ENCODE results near the gene UCN2. TPM values are rescaled to one million over a fixed set of nuclear protein-coding genes. Genes with fewer than 3 reads are reported as not detected.

The UCN2 gene
- total and polyA plus RNA-seq, 2 of the 8 experiments (the other 6 are each of a cell fraction or from before 2014, with no cell fraction given): 0.14 TPM; not detected in 1

GRCh38 chr3:48576647-48577046, 13.1 kb upstream of the UCN2 start:
- no peak overlapping the region for H2BK20ac ChIP-seq (ENCODE audit: low read length)
- H3K27ac ChIP-seq (ENCODE audit: low read depth, low read length): no peak overlapping the region
- DNase-seq (ENCODE audit: low read depth in 1 of 2, low spot score in 2 of 2) (no peak), FAIRE-seq (no peak)
- no peak overlapping the region for H3K14ac ChIP-seq (ENCODE audit: insufficient read length)
- no peak for TF ChIP-seq EP300 (IDR thresholded peaks at IDR 0.05; ENCODE audit: borderline replicate concordance in 1 of 2, low read depth in 2 of 2, low read length in 2 of 2)
- H3K18ac ChIP-seq (ENCODE audit: extremely low read depth, low read length): no peak overlapping the region
- H3K79me1 ChIP-seq (ENCODE audit: low read depth, low read length): no peaks in the 10 kb centered on the region
- H2BK15ac ChIP-seq (ENCODE audit: low read length): no peak overlapping the region
- 76% methylated on average over 4 of the region's 4 CpGs; no CpG with 5 or more reads in 1 of the 2 experiments for WGBS, 2 experiments (ENCODE audit: extremely low coverage in 1 of 2, insufficient coverage in 1 of 2, insufficient read length in 1 of 2, insufficient replicate concordance in 2 of 2, low coverage in 1 of 2, low lambda C conversion rate in 2 of 2, missing lambda C conversion rate in 1 of 2)
- no peak overlapping the region for H2AK5ac ChIP-seq (ENCODE audit: low read depth, low read length)
- H3K23ac ChIP-seq (ENCODE audit: insufficient read length): no peak overlapping the region
- H4K91ac ChIP-seq (replicated peaks; ENCODE audit: insufficient read length, low read length): no peak overlapping the region
- no peak overlapping the region for H3K56ac ChIP-seq (replicated peaks; ENCODE audit: insufficient read length, low read depth, low read length)
- H3K9me3 ChIP-seq (ENCODE audit: insufficient read depth in 2 of 2, low read depth in 1 of 2, low read length in 1 of 2): no peaks in the 10 kb centered on the region
- no peak overlapping the region for H2AFZ ChIP-seq (ENCODE audit: low read length)
- no peak overlapping the region for H3K4ac ChIP-seq (replicated peaks; ENCODE audit: insufficient read length, low read depth, low read length)
- no peak overlapping the region for H2BK12ac ChIP-seq (ENCODE audit: low read depth, low read length)
- POLR2A ChIA-PET (ENCODE audit: partially characterized antibody): no interaction called here
- no peaks in the 10 kb centered on the region for H3K79me2 ChIP-seq (ENCODE audit: control insufficient read depth in 1 of 2, insufficient read depth in 2 of 2, low read length in 2 of 2)
- H4K5ac ChIP-seq (ENCODE audit: insufficient read length, low read depth, low read length): no peak overlapping the region
- CTCF ChIA-PET (ENCODE audit: partially characterized antibody): interaction anchor here (1.6 kb wide), 1 partner anchor 17 kb away, joined by 6 read pairs; no protein-coding TSS in a partner anchor
- H3K36me3 ChIP-seq (ENCODE audit: control insufficient read depth in 2 of 4, insufficient read depth in 4 of 4, low read length in 3 of 4): peaks cover 0 to 5% (median 1%) of the 10 kb centered on the region in 4 experiments; a peak in 2 of 8 replicates
- no peak overlapping the region for H3K4me3 ChIP-seq (ENCODE audit: extremely low read depth in 1 of 4, insufficient read depth in 2 of 4, low read depth in 3 of 4, low read length in 4 of 4)
- H2BK5ac ChIP-seq (ENCODE audit: low read depth, low read length): no peak overlapping the region
- H4K8ac ChIP-seq (ENCODE audit: extremely low read depth, insufficient read depth, low read length): no peak overlapping the region; the same call in 1 of the 2 replicates
- peaks cover 2% of the 10 kb centered on the region; the same call in 1 of the 2 replicates for H3K23me2 ChIP-seq (ENCODE audit: low read depth, low read length)
- H4K20me1 ChIP-seq (replicated peaks in 1 of 2; ENCODE audit: control insufficient read depth in 1 of 2, insufficient read depth in 2 of 2, low read length in 2 of 2): peaks cover 0 to 4% of the 10 kb centered on the region in 2 experiments
- no peak overlapping the region for H2BK120ac ChIP-seq (replicated peaks; ENCODE audit: low read depth, low read length)
- H3K4me2 ChIP-seq (ENCODE audit: insufficient read depth in 1 of 2, low read depth in 2 of 2, low read length in 2 of 2): no peak overlapping the region
- H3K27me3 ChIP-seq (replicated peaks in 1 of 4; ENCODE audit: control insufficient read depth in 3 of 4, extremely low read depth in 1 of 4, insufficient read depth in 3 of 4, low read length in 3 of 4): no peaks in the 10 kb centered on the region; a peak in 1 of 7 replicates
- no peaks in the 10 kb centered on the region for H3K4me1 ChIP-seq (replicated peaks in 1 of 4; ENCODE audit: control insufficient read depth in 3 of 4, insufficient read depth in 4 of 4, low read length in 3 of 4)
- no peak overlapping the region for H3K9ac ChIP-seq (replicated peaks in 1 of 4; ENCODE audit: extremely low read depth in 1 of 4, low read depth in 3 of 4, low read length in 3 of 4)

Data from H1 (cell line).